ENCODE data around the gene CDH26.

CDH26 gene

DNA sequence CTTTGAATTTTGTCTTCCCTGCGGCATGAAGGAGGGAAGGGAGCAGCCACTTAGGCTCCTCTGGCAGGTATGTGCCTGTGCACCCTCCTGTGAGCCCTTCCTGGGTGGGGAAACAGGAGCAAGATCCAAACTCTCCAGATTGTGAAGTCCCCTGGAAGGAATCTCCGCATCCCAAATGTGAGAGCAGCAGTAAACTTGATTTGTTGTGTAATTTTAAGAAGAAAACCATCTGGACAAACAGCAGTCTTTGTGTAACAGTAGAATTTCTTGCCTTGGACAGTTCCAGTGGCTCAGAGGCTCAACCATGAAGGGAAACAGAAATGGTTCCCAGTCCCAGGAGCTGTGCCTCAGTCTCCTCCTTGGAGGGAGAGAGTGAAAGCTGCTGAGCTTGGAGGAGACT, 39.7 kb downstream of the CDH26 start:
- H3K27ac ChIP-seq: no peak overlapping the region
- TF ChIP-seq ZFX (IDR thresholded peaks at IDR 0.05): no peak
- TF ChIP-seq, protein P1, sequence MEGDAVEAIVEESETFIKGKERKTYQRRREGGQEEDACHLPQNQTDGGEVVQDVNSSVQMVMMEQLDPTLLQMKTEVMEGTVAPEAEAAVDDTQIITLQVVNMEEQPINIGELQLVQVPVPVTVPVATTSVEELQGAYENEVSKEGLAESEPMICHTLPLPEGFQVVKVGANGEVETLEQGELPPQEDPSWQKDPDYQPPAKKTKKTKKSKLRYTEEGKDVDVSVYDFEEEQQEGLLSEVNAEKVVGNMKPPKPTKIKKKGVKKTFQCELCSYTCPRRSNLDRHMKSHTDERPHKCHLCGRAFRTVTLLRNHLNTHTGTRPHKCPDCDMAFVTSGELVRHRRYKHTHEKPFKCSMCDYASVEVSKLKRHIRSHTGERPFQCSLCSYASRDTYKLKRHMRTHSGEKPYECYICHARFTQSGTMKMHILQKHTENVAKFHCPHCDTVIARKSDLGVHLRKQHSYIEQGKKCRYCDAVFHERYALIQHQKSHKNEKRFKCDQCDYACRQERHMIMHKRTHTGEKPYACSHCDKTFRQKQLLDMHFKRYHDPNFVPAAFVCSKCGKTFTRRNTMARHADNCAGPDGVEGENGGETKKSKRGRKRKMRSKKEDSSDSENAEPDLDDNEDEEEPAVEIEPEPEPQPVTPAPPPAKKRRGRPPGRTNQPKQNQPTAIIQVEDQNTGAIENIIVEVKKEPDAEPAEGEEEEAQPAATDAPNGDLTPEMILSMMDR (conservative IDR thresholded peaks at IDR 0.05): no peak

DNA sequence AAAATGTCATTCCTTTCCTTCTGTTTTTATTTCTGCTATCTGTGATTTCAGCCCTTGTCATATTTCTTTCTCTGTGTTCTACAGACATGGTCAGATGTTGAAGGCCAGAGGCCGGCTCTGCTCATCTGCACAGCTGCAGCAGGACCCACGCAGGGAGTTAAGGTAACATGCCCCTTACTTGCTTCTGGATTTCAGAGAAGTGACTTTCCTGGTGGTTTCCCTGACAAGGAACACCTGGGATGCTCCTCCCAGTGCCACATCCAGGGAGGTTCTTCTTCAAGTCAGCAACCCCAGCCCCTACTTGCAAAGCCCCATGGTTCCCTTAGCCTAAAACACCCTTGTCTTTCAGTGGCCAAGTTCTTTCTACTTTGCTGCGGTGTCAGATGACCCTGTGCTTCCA, 41.3 kb downstream of the CDH26 start:
- TF ChIP-seq, protein P1 (conservative IDR thresholded peaks at IDR 0.05): no peak
- TF ChIP-seq ZFX (IDR thresholded peaks at IDR 0.05): no peak
- H3K27ac ChIP-seq: no peak overlapping the region

DNA sequence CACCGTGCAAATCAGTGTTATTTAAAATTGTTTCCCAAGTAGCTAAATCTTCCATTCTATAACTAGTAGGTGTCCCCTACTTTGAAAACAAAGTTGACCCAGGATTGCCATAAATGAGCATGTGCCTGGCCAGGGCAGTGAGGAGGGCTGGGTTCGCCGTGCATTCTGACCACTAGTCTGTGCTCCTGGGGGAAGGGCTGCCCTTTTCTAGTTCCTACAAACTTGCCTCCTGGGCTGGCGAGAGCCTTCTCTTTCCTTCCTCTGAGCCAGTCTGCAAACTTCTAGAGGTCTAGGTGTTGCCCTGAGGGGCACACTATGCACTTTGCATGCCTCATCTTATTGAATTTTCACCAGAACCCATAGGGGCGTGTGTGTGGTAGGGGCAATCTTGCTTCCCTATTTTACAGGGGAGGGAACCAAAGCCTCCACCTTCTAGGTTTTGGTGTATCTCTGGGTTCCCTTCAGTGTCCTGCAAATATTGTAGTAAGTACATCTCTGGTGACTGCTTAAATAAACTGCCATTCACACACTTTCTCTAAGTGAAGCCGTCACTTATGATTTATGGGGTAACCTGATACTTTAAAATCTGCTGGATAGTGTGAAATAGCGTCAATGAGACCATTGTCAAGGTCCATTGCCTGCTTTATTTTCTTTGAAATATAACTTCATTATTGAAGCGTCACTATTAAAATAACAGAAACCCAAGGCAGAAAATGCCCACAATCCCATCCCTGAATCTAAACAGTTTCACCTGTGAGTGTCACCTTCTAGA, 42.2 kb downstream of the CDH26 start:
- no peak overlapping the region for H3K27ac ChIP-seq
- TF ChIP-seq ZFX (IDR thresholded peaks at IDR 0.05): no peak
- TF ChIP-seq, protein P1 (conservative IDR thresholded peaks at IDR 0.05): no peak

DNA sequence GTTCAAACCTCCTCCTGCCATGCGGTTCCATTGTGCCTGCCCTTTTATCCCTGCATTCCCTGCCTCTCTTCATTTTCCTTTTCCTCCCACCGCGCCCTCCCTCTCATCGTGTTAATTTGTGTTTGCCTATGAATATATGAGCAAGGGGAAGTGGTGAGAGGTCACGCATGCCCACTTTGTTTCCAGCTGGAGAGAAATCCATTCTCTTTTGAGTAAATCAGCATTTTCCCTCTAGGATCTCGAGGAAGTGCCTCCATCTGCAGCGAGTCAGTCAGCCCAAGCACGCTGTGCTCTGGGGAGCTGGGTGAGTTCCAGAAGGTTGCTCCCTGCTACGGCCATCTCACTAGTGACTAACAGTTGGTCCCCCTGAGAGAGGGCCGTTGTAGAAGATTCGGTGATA, 42.9 kb downstream of the CDH26 start:
- no peak for TF ChIP-seq ZFX (IDR thresholded peaks at IDR 0.05)
- TF ChIP-seq, protein P1 (conservative IDR thresholded peaks at IDR 0.05): no peak
- no peak overlapping the region for H3K27ac ChIP-seq

DNA sequence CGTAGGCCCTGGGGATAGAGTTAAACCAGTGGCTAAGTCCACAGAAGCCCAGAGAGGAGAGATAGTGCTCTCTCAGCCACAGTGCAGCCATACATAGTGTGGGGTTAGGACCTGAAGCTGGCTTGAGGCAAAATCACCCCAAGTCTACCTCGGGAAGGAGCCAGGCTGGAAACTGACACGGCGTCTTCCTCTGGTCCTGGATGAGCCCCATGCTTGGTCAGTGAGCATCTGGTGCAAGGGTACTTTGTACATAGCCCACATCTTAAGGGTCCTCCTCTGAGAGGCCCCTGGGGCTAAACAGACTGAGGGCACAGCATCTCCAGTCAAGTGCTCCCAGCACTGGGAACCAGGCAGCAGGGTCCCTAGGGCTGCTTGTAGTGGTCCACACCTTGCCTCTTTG, 45.6 kb downstream of the CDH26 start:
- TF ChIP-seq, protein P1 (conservative IDR thresholded peaks at IDR 0.05): no peak
- TF ChIP-seq ZFX (IDR thresholded peaks at IDR 0.05): no peak
- H3K27ac ChIP-seq: no peak overlapping the region

DNA sequence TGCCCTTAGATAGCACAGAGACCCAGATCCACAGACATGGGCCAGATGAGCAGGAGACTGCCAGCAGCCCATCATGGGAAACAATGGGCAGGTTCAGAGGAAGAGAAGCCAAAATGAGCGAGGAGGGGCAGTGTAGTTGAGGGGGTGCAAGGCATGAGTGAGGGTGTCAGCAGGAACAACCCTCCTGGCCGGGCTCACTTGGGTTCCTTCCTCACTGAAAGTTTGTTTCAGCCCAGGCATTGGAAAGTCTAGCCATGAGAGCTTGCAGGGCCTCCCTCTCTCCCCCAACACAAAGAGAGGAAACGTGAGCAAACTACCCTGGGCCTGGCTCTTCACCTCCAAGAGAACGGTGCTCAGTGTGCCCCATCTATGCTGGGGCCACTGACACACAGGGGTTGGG, 48.0 kb downstream of the CDH26 start:
- TF ChIP-seq ZFX (IDR thresholded peaks at IDR 0.05): no peak
- TF ChIP-seq, protein P1 (conservative IDR thresholded peaks at IDR 0.05): no peak
- no peak overlapping the region for H3K27ac ChIP-seq

DNA sequence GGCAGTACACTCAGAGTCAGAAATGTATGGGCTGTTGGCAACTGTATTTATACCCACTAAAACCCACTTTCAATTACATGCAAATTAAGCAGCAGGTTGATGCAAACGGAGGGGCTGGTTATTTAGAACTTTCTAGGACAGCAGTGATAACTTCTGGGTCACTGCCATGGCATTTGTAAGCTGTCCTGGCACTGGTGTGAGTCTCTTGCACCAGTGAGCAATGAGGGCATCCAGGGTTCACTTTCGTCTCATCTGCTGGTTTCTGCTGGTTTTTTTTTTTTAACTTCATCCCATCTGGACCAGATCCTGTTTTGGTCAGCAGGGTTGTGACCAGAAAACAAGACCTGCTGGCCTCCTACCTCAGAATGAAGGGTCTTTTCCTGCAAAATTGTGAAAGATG, 49.2 kb downstream of the CDH26 start:
- no peak overlapping the region for H3K27ac ChIP-seq
- no peak for TF ChIP-seq ZFX (IDR thresholded peaks at IDR 0.05)
- TF ChIP-seq, protein P1 (conservative IDR thresholded peaks at IDR 0.05): no peak

All from C4-2B (cell line).